H1 (cell line): ENCODE results near the gene TEX54. TPM values are rescaled to one million over a fixed set of nuclear protein-coding genes. Genes with fewer than 3 reads are reported as not detected.

Experiments
- ASH2L ChIP-seq: fragments of 200-600, 300-600 bp; sonication (generic); IDR thresholded peaks from one replicate; pipeline ENCODE4 v1.7.1; 2017; ENCODE audit warnings: low read length
- CHD1 ChIP-seq: IDR thresholded peaks from 2 replicates; pipeline ENCODE4 v1.6.1; 2012; ENCODE audit warnings: low read depth, low read length, improper control_type of control experiment
- E2F6 ChIP-seq: IDR thresholded peaks from 2 replicates; pipeline ENCODE4 v1.6.1; 2012; ENCODE audit warnings: inconsistent platforms
- GABPA ChIP-seq: IDR thresholded peaks from 2 replicates; pipeline ENCODE4 v1.6.1; 2011; ENCODE audit warnings: mild to moderate bottlenecking, low read length, moderate library complexity, borderline replicate concordance; ENCODE audit not compliant: insufficient read depth
- GTF2F1 ChIP-seq: IDR thresholded peaks from 2 replicates; pipeline ENCODE4 v1.6.1; 2012; ENCODE audit warnings: low read depth, low read length, improper control_type of control experiment, borderline replicate concordance
- JUND ChIP-seq: IDR thresholded peaks from 2 replicates; pipeline ENCODE4 v1.6.1; 2011; ENCODE audit warnings: mild to moderate bottlenecking, improper control_type of control experiment, low read length
- KDM1A ChIP-seq: fragments of 200-600, 300-600 bp; sonication (generic); IDR thresholded peaks from 2 replicates; pipeline ENCODE4 v1.7.1; 2016; ENCODE audit warnings: mild to moderate bottlenecking, low read length, borderline replicate concordance
- MAFK ChIP-seq: IDR thresholded peaks from 2 replicates; pipeline ENCODE4 v1.6.1; 2012; ENCODE audit warnings: low read depth, mild to moderate bottlenecking, improper control_type of control experiment, low read length
- NRF1 ChIP-seq: IDR thresholded peaks from 2 replicates; pipeline ENCODE4 v1.6.1; 2011; ENCODE audit warnings: mild to moderate bottlenecking, low read depth, low read length, improper control_type of control experiment
- RFX5 ChIP-seq: IDR thresholded peaks from 2 replicates; pipeline ENCODE4 v1.6.1; 2011; ENCODE audit warnings: low read depth, low read length, improper control_type of control experiment, borderline replicate concordance
- SAP30 ChIP-seq: fragments of 300-600 bp; sonication (generic); IDR thresholded peaks from 2 replicates; pipeline ENCODE4 v1.7.1; 2012; ENCODE audit warnings: low read length, moderate library complexity, mild to moderate bottlenecking, inconsistent platforms; ENCODE audit not compliant: insufficient read depth, insufficient replicate concordance
- SIN3A ChIP-seq, 2 experiments: IDR thresholded peaks in 1 of 2; conservative IDR thresholded peaks in 1 of 2; 2 replicates each; pipeline ENCODE4 v1.6.1; 2011 to 2012; ENCODE audit warnings: low read length in 2 of 2, improper control_type of control experiment in 1 of 2, low read depth in 1 of 2, mild to moderate bottlenecking in 1 of 2
- SP2 ChIP-seq: IDR thresholded peaks from 2 replicates; pipeline ENCODE4 v1.6.1; 2012; ENCODE audit warnings: mild to moderate bottlenecking, low read length, inconsistent platforms
- ZNF274 ChIP-seq: IDR thresholded peaks from 2 replicates; pipeline ENCODE4 v1.7.0; 2012; ENCODE audit warnings: low read length, borderline replicate concordance; ENCODE audit errors: extremely low read depth
- polyA plus RNA-seq, 7 experiments: library from polyadenylated mRNA; depleted of rRNA in 3 of 7; stranded (reverse) in 5 of 7; unstranded in 2 of 7; fragments of >200 nt in 5 of 7; fragments of 200-250 nt in 2 of 7; gene quantifications; 1 replicate in 5 of 7; 2 replicates in 1 of 7; 4 replicates in 1 of 7; pipeline versions ENCODE4 v1.2.1 to v1.2.3, GENCODE V29; 2011 to 2013; ENCODE audit warnings: missing spikeins in 2 of 7, mixed read lengths in 2 of 7
- total RNA-seq: library from RNA; stranded (reverse); fragmentation: NEBNext Ultra II Directional; extraction: Animal tissue kit (Norgen Biotek cat#: 25700); gene quantifications from 2 replicates; pipeline ENCODE4 v1.2.1, GENCODE V29; 2021

Gene TEX54
- total and polyA plus RNA-seq, 2 of the 8 experiments (the other 6 are each of a cell fraction or from before 2014, with no cell fraction given), result 1.2 TPM; not detected in 1

DNA sequence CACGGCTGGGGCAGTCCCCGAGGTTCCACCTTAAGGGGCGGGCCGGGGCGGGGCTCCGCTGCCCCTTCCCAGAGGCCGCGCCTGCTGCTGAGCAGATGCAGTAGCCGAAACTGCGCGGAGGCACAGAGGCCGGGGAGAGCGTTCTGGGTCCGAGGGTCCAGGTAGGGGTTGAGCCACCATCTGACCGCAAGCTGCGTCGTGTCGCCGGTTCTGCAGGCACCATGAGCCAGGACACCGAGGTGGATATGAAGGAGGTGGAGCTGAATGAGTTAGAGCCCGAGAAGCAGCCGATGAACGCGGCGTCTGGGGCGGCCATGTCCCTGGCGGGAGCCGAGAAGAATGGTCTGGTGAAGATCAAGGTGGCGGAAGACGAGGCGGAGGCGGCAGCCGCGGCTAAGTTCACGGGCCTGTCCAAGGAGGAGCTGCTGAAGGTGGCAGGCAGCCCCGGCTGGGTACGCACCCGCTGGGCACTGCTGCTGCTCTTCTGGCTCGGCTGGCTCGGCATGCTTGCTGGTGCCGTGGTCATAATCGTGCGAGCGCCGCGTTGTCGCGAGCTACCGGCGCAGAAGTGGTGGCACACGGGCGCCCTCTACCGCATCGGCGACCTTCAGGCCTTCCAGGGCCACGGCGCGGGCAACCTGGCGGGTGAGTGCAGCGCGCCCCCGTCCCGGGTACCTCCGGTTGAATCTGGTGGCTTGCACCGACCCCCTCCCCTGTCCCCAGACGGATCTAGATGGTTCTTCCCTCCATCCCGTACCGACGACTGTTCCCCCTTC is 48.4 kb upstream of the TEX54 start, which contains the start of gene SLC3A2 (continued):
- TF ChIP-seq KDM1A (no peak), SIN3A (conservative IDR thresholded peaks at IDR 0.05 in 1 of 2, IDR thresholded peaks at IDR 0.05 in 1 of 2; ENCODE audit: low read depth in 1 of 2, low read length in 2 of 2) (peak; percentile 73 to 84; a peak in 2 of 4 replicates), ZNF274 (no peak), GTF2F1 (no peak), ASH2L (no peak), SP2 (no peak), E2F6 (no peak; the same call in 1 of the 2 replicates), SAP30 (no peak), CHD1 (peak; percentile 73), JUND (peak; percentile 4; the same call in 1 of the 2 replicates), RFX5 (no peak), NRF1 (no peak), MAFK (no peak), GABPA (peak; percentile 21; the same call in 1 of the 2 replicates)
